Fibroblast of pulmonary artery (primary cell): ENCODE data around the gene MYH10.

ENCODE experiments used
- DNase-seq: peaks from one replicate; pipeline ENCODE4 v3.0.0-alpha.2; 2010; ENCODE audit warnings: low read depth
- H3K4me3 ChIP-seq: replicated peaks from 2 replicates; pipeline ENCODE4 v1.5.1; 2011; ENCODE audit warnings: low read depth, mild to moderate bottlenecking, control low read depth, low read length, moderate library complexity
- CTCF ChIP-seq: IDR thresholded peaks from 2 replicates; pipeline ENCODE4 v1.5.1; 2011; ENCODE audit warnings: mild to moderate bottlenecking, control low read depth, low read length, inconsistent platforms; ENCODE audit errors: missing control alignments

Gene MYH10

GRCh38 chr17:8487130-8487645 is 143.3 kb downstream of the MYH10 start:
- no peak for TF ChIP-seq CTCF
- no peak for DNase-seq

DNA sequence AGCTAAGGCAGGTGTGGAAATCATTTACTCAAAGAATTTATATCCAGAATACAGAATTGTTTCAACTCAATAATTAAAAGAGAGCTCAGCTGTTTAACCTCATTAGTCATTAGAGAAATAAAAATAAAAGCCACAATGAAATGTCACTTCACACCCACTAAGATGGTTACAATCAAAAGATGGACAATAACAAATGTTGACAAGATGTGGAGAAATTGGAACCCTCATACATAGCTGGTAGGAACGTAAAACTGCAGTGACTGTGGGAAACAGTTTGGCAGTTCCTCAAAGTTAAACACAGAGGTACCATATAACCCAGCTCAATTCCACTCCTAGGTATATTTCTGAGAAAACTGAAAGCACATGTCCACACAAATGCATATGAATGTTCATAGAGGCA is 145.0 kb downstream of the MYH10 start:
- TF ChIP-seq CTCF = no peak
- DNase-seq = no peak
- H3K4me3 ChIP-seq = no peak overlapping the region

More at GRCh38 chr17:8487130-8487645, 143.3 kb downstream of the MYH10 start:
- H3K4me3 ChIP-seq = no peak overlapping the region

DNA sequence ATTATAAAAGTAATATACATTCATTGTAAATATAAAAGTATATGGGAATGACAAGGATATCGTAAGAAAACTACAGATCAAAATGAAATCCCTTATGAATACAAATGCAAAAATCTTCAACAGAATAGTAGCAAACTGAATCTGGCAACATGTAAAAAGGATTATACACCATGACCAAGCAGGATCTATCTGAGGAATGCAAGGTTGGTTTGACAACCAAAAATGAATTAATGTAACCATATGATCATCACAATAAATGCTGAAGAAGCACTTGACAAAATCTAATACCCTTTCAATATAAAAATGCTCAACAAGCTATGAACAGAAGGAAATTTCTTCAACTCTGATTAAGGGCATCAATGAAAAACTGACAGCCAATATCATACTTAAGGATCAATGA is 146.1 kb downstream of the MYH10 start:
- DNase-seq = no peak
- TF ChIP-seq CTCF = no peak
- no peak overlapping the region for H3K4me3 ChIP-seq

DNA sequence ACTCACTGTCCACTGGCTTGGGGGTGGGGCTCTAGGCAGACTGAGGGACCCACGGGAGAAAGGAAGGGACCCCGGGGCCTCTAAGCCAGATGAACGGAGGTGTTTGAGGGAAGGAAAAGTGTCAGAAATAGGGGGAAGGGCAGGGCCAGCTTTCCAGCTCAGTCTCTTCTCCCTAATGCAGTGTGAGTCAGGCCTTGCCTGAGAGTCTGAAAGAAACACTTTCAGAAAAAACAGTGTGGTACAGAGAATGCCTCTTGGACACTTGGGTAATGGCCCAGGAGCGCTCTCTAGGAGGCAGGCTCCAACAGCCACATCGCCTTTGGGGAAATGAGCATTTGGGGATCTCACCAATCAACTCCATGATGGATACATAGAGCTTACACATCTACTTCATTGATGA is 148.0 kb downstream of the MYH10 start:
- no peak for DNase-seq
- TF ChIP-seq CTCF = no peak
- no peak overlapping the region for H3K4me3 ChIP-seq

DNA sequence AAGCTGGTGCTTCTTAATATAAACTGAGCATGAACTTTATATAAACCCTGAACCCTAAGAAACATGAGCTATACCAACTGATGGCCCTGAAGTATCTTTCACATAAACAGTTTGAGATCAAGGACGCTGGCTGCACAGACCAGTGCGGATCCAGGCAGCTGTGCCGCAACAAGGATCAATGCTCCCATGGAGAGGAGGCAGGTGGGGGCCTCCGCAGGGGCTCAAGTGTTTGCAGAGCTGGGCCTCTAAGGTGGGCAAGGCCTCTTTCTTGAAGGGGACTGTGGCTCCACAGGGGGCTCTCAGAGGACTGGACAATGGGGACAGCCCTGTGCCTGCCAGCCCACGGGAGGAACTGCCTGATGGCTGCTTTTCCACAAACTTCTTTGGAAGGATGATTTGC is 148.8 kb downstream of the MYH10 start:
- TF ChIP-seq CTCF = no peak
- DNase-seq = no peak
- no peak overlapping the region for H3K4me3 ChIP-seq

- no peak for DNase-seq
- no peak for TF ChIP-seq CTCF
- no peak overlapping the region for H3K4me3 ChIP-seq
Observed at GRCh38 chr17:8481089-8481488, 149.4 kb downstream of the MYH10 start.
